ENCODE measurements around the gene LYZL4.

GRCh38 chr3:42408156-42408555 lies 2.3 kb downstream of the LYZL4 start:
- TF ChIP-seq ASH2L (IDR thresholded peaks at IDR 0.05; ENCODE audit: borderline replicate concordance, low read depth) = no peak
- TF ChIP-seq MAX (IDR thresholded peaks at IDR 0.05; ENCODE audit: low read depth, low read length) = no peak
- TF ChIP-seq SMAD1 (IDR thresholded peaks at IDR 0.05; ENCODE audit: low read depth, partially characterized antibody) = no peak
- no peak for TF ChIP-seq ZBTB4 (CRISPR knock-in tag; IDR thresholded peaks at IDR 0.05)
- no peak for TF ChIP-seq BRCA1 (IDR thresholded peaks at IDR 0.05; ENCODE audit: low read depth, low read length)
- TF ChIP-seq CREM (IDR thresholded peaks at IDR 0.05; ENCODE audit: low read depth) = no peak
- no peak for TF ChIP-seq CREB1 (IDR thresholded peaks at IDR 0.05; ENCODE audit: low read depth)
- TF ChIP-seq EZH2 (IDR thresholded peaks at IDR 0.05; ENCODE audit: borderline replicate concordance, control insufficient read depth, low read depth, low read length) = no peak

Measured in GM12878 (cell line).